Karpas-422 (cell line): ENCODE results near the gene LHCGR. TPM values are rescaled to one million over a fixed set of nuclear protein-coding genes. Genes with fewer than 3 reads are reported as not detected.

Experiments used
- DNase-seq: peaks from one replicate; pipeline ENCODE4 v3.0.0-alpha.2; 2015
- H2AFZ ChIP-seq: fragments of 200-600 bp; sonication (generic); 2 replicates; pipeline ENCODE4 v1.6.1; 2014; ENCODE audit warnings: antibody characterized with exemption, low read length, mixed read lengths
- H3K27ac ChIP-seq: fragments of 200-600 bp; sonication (generic); 2 replicates; pipeline ENCODE4 v1.5.1; 2014; ENCODE audit warnings: mild to moderate bottlenecking, low read length, moderate library complexity
- H3K27me3 ChIP-seq: fragments of 200-600 bp; sonication (generic); 2 replicates; pipeline ENCODE4 v1.6.1; 2014; ENCODE audit warnings: low read length, mixed read lengths
- H3K36me3 ChIP-seq: fragments of 200-600 bp; sonication (generic); 2 replicates; pipeline ENCODE4 v1.6.1; 2014; ENCODE audit warnings: low read length, mixed read lengths; ENCODE audit not compliant: insufficient read depth
- H3K4me1 ChIP-seq: fragments of 200-600 bp; sonication (generic); 2 replicates; pipeline ENCODE4 v1.6.1; 2014; ENCODE audit warnings: mild to moderate bottlenecking, low read length, mixed read lengths
- H3K4me2 ChIP-seq: fragments of 200-600 bp; sonication (generic); 2 replicates; pipeline ENCODE4 v1.6.1; 2014; ENCODE audit warnings: low read length, low read depth, mild to moderate bottlenecking; ENCODE audit not compliant: poor library complexity, severe bottlenecking
- H3K4me3 ChIP-seq: fragments of 200-600 bp; sonication (generic); 2 replicates; pipeline ENCODE4 v1.5.1; 2014; ENCODE audit warnings: mild to moderate bottlenecking, antibody characterized with exemption, low read length, mixed read lengths
- H3K79me2 ChIP-seq: fragments of 200-600 bp; sonication (generic); 2 replicates; pipeline ENCODE4 v1.6.1; 2014; ENCODE audit warnings: mild to moderate bottlenecking, low read length, mixed read lengths
- H3K9ac ChIP-seq: fragments of 200-600 bp; sonication (generic); 2 replicates; pipeline ENCODE4 v1.6.0; 2014; ENCODE audit warnings: low read length
- H3K9me2 ChIP-seq: fragments of 200-600 bp; sonication (generic), shearing (Covaris generic); replicated peaks from 2 replicates; pipeline ENCODE4 v1.6.0; 2014; ENCODE audit warnings: mild to moderate bottlenecking, low read length, moderate library complexity; ENCODE audit not compliant: insufficient read depth
- H3K9me3 ChIP-seq: fragments of 300-700, 200-600 bp; sonication (generic); 2 replicates; pipeline ENCODE4 v1.6.1; 2014; ENCODE audit warnings: low read length, mixed read lengths
- H4K20me1 ChIP-seq: fragments of 200-600 bp; sonication (generic); 2 replicates; pipeline ENCODE4 v1.6.1; 2014; ENCODE audit warnings: mild to moderate bottlenecking, antibody characterized with exemption, low read length, low read depth; ENCODE audit not compliant: insufficient read depth
- total RNA-seq: library from RNA; depleted of rRNA; stranded (reverse); fragments of >200 nt; shearing (Covaris generic); gene quantifications from 2 replicates; pipeline ENCODE4 v1.2.3, GENCODE V29; 2014; ENCODE audit warnings: low replicate concordance

LHCGR gene
- total RNA-seq, 1 experiment from 2014 or later = not detected

DNA sequence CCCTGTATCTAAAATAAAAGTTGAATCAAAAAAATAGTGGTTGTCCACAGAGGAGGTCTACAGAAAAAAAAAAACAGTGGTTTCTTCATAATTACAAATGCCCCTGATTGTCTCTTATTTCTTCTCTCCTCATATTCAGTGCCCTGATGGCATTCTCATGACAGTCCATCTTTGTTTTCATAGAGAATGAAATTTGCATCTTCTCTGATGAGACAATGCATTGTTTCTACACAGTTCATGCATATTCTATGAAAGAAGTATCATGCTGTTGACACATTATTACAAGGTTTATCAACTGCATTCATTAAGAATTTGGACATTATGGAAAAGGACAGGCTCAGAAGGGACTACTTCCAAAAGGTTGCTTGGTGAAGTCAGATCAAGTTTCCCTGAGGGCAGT is 59.5 kb downstream of the LHCGR start:
- Histone ChIP-seq H3K27me3 (no peaks in the 10 kb centered on the region), H3K27ac (no peak overlapping the region), H2AFZ (no peak overlapping the region), H3K9me3 (no peaks in the 10 kb centered on the region), H4K20me1 (no peaks in the 10 kb centered on the region), H3K36me3 (no peaks in the 10 kb centered on the region), H3K9me2 (no peaks in the 10 kb centered on the region), H3K4me3 (no peak overlapping the region), H3K79me2 (no peaks in the 10 kb centered on the region), H3K4me1 (no peaks in the 10 kb centered on the region), H3K4me2 (no peak overlapping the region), H3K9ac (no peak overlapping the region)
- no peak for DNase-seq

DNA sequence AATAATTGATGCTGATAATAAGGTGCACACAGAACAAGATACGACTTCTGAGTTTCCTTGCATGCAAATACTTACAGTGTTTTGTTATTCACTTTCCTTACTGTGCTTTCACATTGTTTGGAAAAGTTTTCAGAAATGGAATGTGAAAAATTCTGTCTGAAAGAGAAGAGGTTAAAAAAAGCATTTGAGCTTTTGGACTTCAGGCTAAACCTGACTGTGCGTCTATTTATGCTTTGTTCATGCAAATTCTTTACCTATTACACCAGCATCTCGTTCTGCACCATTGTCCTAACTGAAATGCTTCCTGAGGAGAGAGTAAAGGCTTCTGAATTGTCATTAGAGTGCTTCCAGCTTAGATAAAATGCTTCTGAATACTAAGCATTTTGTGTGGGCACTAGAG is 61.4 kb downstream of the LHCGR start:
- no peak for DNase-seq
- Histone ChIP-seq H4K20me1 (no peaks in the 10 kb centered on the region), H3K9ac (no peak overlapping the region), H2AFZ (no peak overlapping the region), H3K9me2 (no peaks in the 10 kb centered on the region), H3K79me2 (no peaks in the 10 kb centered on the region), H3K4me2 (no peak overlapping the region), H3K4me3 (no peak overlapping the region), H3K27ac (no peak overlapping the region), H3K27me3 (no peaks in the 10 kb centered on the region), H3K9me3 (no peaks in the 10 kb centered on the region), H3K4me1 (no peaks in the 10 kb centered on the region), H3K36me3 (no peaks in the 10 kb centered on the region)

DNA sequence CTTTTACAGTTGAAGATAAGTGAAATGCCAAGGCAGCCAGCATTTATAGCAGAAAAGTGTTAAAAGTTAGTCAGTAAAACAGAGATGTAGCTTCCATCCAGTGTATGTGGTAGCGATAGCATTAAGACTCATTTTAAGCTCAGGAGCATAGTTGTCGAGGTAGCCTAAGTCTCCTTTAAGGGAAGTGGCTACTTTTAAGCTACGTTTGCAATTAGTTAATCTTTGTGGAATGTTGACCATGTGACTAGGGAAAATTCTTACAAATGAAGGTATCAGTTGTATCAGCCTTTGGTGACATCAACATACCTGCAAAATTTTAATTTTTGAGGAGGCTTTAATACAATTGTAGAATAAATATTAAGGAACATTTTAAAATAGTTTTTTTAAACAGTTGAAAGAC is 61.9 kb downstream of the LHCGR start:
- H3K9ac ChIP-seq = no peak overlapping the region
- no peaks in the 10 kb centered on the region for H3K4me1 ChIP-seq
- no peaks in the 10 kb centered on the region for H3K9me3 ChIP-seq
- H3K27me3 ChIP-seq = no peaks in the 10 kb centered on the region
- H3K4me3 ChIP-seq = no peak overlapping the region
- H3K79me2 ChIP-seq = no peaks in the 10 kb centered on the region
- H3K27ac ChIP-seq = no peak overlapping the region
- no peak for DNase-seq
- H3K9me2 ChIP-seq = no peaks in the 10 kb centered on the region
- no peak overlapping the region for H3K4me2 ChIP-seq
- no peaks in the 10 kb centered on the region for H4K20me1 ChIP-seq
- H2AFZ ChIP-seq = no peak overlapping the region
- no peaks in the 10 kb centered on the region for H3K36me3 ChIP-seq

DNA sequence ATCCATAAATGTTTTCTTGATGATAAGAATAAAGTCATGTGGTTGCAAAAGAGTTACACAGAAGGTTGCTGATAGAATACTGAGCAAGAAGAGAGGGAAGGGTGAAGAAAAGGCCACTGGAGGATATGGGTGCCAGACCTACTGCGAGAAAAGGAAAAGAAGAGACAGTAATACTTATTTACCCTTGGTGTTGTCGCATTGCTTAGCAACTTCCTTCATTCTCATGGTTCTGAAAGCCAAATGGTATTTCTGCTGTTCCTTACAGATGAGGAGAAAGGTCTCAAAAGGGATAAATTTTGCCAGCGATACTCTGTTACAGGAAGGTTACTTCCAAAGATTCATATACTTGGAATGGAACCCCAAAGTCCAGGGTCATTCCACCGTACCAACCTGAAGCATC is 62.5 kb downstream of the LHCGR start:
- Histone ChIP-seq H3K9me3 (no peaks in the 10 kb centered on the region), H2AFZ (no peak overlapping the region), H3K27me3 (no peaks in the 10 kb centered on the region), H3K4me1 (no peaks in the 10 kb centered on the region), H3K4me2 (no peak overlapping the region), H3K79me2 (no peaks in the 10 kb centered on the region), H4K20me1 (no peaks in the 10 kb centered on the region), H3K9ac (no peak overlapping the region), H3K9me2 (no peaks in the 10 kb centered on the region), H3K27ac (no peak overlapping the region), H3K36me3 (no peaks in the 10 kb centered on the region), H3K4me3 (no peak overlapping the region)
- no peak for DNase-seq

DNA sequence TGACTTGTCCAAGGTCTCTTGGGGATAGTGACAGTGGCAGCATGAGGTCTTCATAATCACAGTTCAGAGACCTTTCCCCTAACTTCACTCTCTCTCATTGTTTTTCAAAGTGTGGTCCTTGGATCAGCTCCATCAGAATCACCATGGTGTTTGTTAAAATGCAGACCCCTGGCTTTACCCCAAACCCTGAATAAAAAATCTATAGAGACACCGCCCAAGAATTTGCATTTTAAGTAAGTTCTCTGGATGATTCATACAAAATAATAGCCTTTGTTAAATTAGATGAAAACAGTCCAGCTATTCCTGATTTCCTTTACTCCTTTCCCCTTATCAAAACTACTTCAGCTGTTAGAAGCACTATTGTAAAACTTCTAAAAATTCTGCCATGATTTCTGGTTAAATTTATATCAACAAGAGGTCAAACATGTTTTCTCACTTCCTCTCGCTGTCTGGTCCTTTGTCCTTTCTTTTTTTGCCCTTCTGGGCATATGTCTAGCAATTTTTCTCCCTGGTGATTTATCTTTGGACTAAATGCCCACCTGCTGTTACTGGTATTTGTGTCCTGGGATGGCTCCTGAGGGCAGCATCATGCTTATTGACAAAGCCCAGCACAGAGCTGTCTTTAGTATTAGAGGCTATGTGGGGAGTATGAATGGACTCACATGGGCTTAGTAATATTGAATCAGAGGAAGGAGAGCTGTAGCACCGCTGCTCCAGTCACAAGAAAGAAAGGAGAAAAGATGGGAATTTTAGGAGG is 63.4 kb downstream of the LHCGR start:
- Histone ChIP-seq H3K4me3 (no peak overlapping the region), H3K79me2 (no peaks in the 10 kb centered on the region), H3K4me1 (no peaks in the 10 kb centered on the region), H3K27me3 (no peaks in the 10 kb centered on the region), H2AFZ (no peak overlapping the region), H3K36me3 (no peaks in the 10 kb centered on the region), H4K20me1 (no peaks in the 10 kb centered on the region), H3K27ac (no peak overlapping the region), H3K9ac (no peak overlapping the region), H3K4me2 (no peak overlapping the region), H3K9me2 (no peaks in the 10 kb centered on the region), H3K9me3 (no peaks in the 10 kb centered on the region)
- no peak for DNase-seq

DNA sequence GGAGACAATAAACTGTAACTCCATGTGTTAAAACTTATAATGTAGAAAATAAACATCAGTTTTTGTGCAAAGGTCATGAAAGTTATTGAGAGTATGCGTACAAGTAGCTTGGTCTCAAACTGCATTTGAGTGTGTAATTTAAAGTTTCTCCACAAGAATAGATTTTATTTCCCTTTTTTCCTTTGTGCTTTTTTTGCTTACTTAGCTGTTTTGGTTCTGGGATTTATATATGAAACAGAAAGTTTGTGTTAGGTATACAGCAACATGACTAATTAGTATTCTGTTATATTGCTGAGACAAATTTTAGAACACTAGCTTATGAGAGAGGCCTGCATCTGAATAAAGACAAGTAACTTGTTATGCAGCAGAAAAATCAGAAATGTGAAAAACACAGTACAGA is 70.4 kb downstream of the LHCGR start:
- no peaks in the 10 kb centered on the region for H3K9me3 ChIP-seq

DNA sequence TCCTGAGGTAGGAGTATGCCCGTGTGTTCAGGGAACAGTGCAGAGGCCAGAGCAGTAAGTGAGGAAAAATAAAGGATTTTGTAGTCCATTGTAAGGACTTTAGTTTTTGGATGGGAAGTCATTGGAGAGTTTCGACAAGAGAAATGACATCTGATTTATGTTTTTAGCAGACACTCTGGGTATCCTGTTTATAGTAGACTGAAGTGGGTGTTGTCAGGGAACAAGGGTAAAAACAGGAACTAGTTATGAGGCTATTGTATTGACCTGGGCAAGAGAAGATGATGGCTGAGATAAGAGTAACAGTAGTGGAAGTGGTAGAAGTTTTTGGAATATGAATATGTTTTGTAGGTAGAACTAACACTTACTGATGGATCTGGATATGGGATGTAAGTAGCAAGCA is 78.1 kb downstream of the LHCGR start:
- no peak for DNase-seq
- H2AFZ ChIP-seq = no peak overlapping the region
- no peak overlapping the region for H3K27ac ChIP-seq
- peaks cover 4% of the 10 kb centered on the region; the same call in 1 of the 2 replicates for H3K4me1 ChIP-seq
- H3K27me3 ChIP-seq = no peaks in the 10 kb centered on the region
- no peak overlapping the region for H3K4me3 ChIP-seq
- H3K79me2 ChIP-seq = no peaks in the 10 kb centered on the region
- H3K9me3 ChIP-seq = no peaks in the 10 kb centered on the region
- no peaks in the 10 kb centered on the region for H3K9me2 ChIP-seq
- H3K36me3 ChIP-seq = no peaks in the 10 kb centered on the region
- no peak overlapping the region for H3K9ac ChIP-seq
- no peaks in the 10 kb centered on the region for H4K20me1 ChIP-seq
- H3K4me2 ChIP-seq = no peak overlapping the region

More for the DNA sequence above, 70.4 kb downstream of the LHCGR start:
- Histone ChIP-seq H3K4me1 (no peaks in the 10 kb centered on the region), H3K9ac (no peak overlapping the region), H3K4me3 (no peak overlapping the region), H3K79me2 (no peaks in the 10 kb centered on the region), H4K20me1 (no peaks in the 10 kb centered on the region), H3K27me3 (no peaks in the 10 kb centered on the region), H3K4me2 (no peak overlapping the region), H2AFZ (no peak overlapping the region), H3K36me3 (no peaks in the 10 kb centered on the region), H3K27ac (no peak overlapping the region), H3K9me2 (no peaks in the 10 kb centered on the region)
- DNase-seq = no peak

DNA sequence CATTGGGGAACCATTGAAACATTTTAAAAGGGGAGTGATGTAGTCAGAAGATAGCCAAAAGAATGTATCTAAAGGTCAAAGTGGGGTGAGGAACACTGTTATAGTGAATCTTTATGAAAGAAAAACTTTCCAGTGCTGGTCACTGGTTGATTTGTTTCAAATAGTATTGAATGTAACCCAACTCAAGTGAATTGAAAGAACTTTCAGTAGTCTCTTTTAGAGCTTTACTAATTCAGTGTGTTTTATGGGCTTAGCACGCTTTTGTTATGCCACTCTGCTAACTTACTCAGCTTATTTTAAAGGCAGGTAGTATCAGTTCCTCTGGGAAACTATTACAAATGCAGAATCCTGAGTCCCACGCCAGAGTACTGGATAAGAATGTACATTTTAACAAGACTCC is 80.6 kb downstream of the LHCGR start:
- H3K27ac ChIP-seq = no peak overlapping the region
- DNase-seq = no peak
- no peak overlapping the region for H3K4me2 ChIP-seq
- H3K9me3 ChIP-seq = no peaks in the 10 kb centered on the region
- H4K20me1 ChIP-seq = no peaks in the 10 kb centered on the region
- no peaks in the 10 kb centered on the region for H3K27me3 ChIP-seq
- no peak overlapping the region for H2AFZ ChIP-seq
- no peak overlapping the region for H3K9ac ChIP-seq
- H3K79me2 ChIP-seq = no peaks in the 10 kb centered on the region
- H3K4me3 ChIP-seq = no peak overlapping the region
- H3K9me2 ChIP-seq = no peaks in the 10 kb centered on the region
- H3K4me1 ChIP-seq = peaks cover 4% of the 10 kb centered on the region; the same call in 1 of the 2 replicates
- no peaks in the 10 kb centered on the region for H3K36me3 ChIP-seq
